ENCODE results near the gene NME4.

Gene NME4

GRCh38 chr16:364595-365491 is 32.2 kb upstream of the NME4 start:
- H3K4me3 ChIP-seq (ENCODE audit: low read depth in 1 of 2, low read length in 2 of 2), result no peak overlapping the region
- H3K27me3 ChIP-seq (ENCODE audit: control insufficient read depth in 1 of 2, insufficient read depth in 2 of 2, low read length in 2 of 2), result peaks cover 0 to 17% of the 10 kb centered on the region in 2 donors
- H3K27ac ChIP-seq (ENCODE audit: low read depth, low read length), result no peak overlapping the region
- peaks cover 25% of the 10 kb centered on the region for H3K36me3 ChIP-seq (ENCODE audit: insufficient read depth, low read length)
- H3K4me1 ChIP-seq (ENCODE audit: insufficient read depth, low read length), result peaks cover 8% of the 10 kb centered on the region
- H3K9ac ChIP-seq (ENCODE audit: low read length), result no peak overlapping the region
- H3K9me3 ChIP-seq (ENCODE audit: low read length), result no peaks in the 10 kb centered on the region

GRCh38 chr16:366476-366875 is 30.5 kb upstream of the NME4 start:
- Histone ChIP-seq H3K27ac (ENCODE audit: low read depth, low read length) (no peak overlapping the region), H3K9me3 (ENCODE audit: low read length) (no peaks in the 10 kb centered on the region), H3K4me1 (ENCODE audit: insufficient read depth, low read length) (peaks cover 15% of the 10 kb centered on the region), H3K4me3 (ENCODE audit: low read depth in 1 of 2, low read length in 2 of 2) (no peak overlapping the region), H3K9ac (ENCODE audit: low read length) (no peak overlapping the region), H3K36me3 (ENCODE audit: insufficient read depth, low read length) (peaks cover 25% of the 10 kb centered on the region), H3K27me3 (ENCODE audit: control insufficient read depth in 1 of 2, insufficient read depth in 2 of 2, low read length in 2 of 2) (peaks cover 0 to 17% of the 10 kb centered on the region in 2 donors)

- H3K4me1 ChIP-seq (ENCODE audit: insufficient read depth, low read length), result peaks cover 15% of the 10 kb centered on the region
- H3K9me3 ChIP-seq (ENCODE audit: low read length), result no peaks in the 10 kb centered on the region
- peaks cover 35% of the 10 kb centered on the region for H3K36me3 ChIP-seq (ENCODE audit: insufficient read depth, low read length)
- no peak overlapping the region for H3K9ac ChIP-seq (ENCODE audit: low read length)
- H3K27me3 ChIP-seq (ENCODE audit: control insufficient read depth in 1 of 2, insufficient read depth in 2 of 2, low read length in 2 of 2), result peaks cover 0 to 17% of the 10 kb centered on the region in 2 donors
- no peak overlapping the region for H3K27ac ChIP-seq (ENCODE audit: low read depth, low read length)
- no peak overlapping the region for H3K4me3 ChIP-seq (ENCODE audit: low read depth in 1 of 2, low read length in 2 of 2)
Measured at GRCh38 chr16:367333-367903, 29.6 kb upstream of the NME4 start.

- Histone ChIP-seq H3K4me1 (ENCODE audit: insufficient read depth, low read length) (peaks cover 15% of the 10 kb centered on the region), H3K9me3 (ENCODE audit: low read length) (no peaks in the 10 kb centered on the region), H3K36me3 (ENCODE audit: insufficient read depth, low read length) (peaks cover 35% of the 10 kb centered on the region), H3K27me3 (ENCODE audit: control insufficient read depth in 1 of 2, insufficient read depth in 2 of 2, low read length in 2 of 2) (peaks cover 0 to 10% of the 10 kb centered on the region in 2 donors), H3K4me3 (ENCODE audit: low read depth in 1 of 2, low read length in 2 of 2) (no peak overlapping the region), H3K27ac (ENCODE audit: low read depth, low read length) (no peak overlapping the region), H3K9ac (ENCODE audit: low read length) (no peak overlapping the region)
Measured at GRCh38 chr16:368388-369158, 28.4 kb upstream of the NME4 start.

- no peaks in the 10 kb centered on the region for H3K9me3 ChIP-seq (ENCODE audit: low read length)
- peaks cover 36% of the 10 kb centered on the region for H3K36me3 ChIP-seq (ENCODE audit: insufficient read depth, low read length)
- H3K4me1 ChIP-seq (ENCODE audit: insufficient read depth, low read length), result peaks cover 15% of the 10 kb centered on the region
- H3K4me3 ChIP-seq (ENCODE audit: low read depth in 1 of 2, low read length in 2 of 2), result peak overlapping the region in 1 of 2 donors; percentile 52
- H3K27me3 ChIP-seq (ENCODE audit: control insufficient read depth in 1 of 2, insufficient read depth in 2 of 2, low read length in 2 of 2), result peaks cover 0 to 5% of the 10 kb centered on the region in 2 donors
- no peak overlapping the region for H3K27ac ChIP-seq (ENCODE audit: low read depth, low read length)
- no peak overlapping the region for H3K9ac ChIP-seq (ENCODE audit: low read length)
Measured at GRCh38 chr16:369275-369865, 27.6 kb upstream of the NME4 start.

- Histone ChIP-seq H3K36me3 (ENCODE audit: insufficient read depth, low read length) (peaks cover 41% of the 10 kb centered on the region), H3K9me3 (ENCODE audit: low read length) (no peaks in the 10 kb centered on the region), H3K27me3 (ENCODE audit: control insufficient read depth in 1 of 2, insufficient read depth in 2 of 2, low read length in 2 of 2) (no peaks in the 10 kb centered on the region), H3K4me3 (ENCODE audit: low read depth in 1 of 2, low read length in 2 of 2) (peak overlapping the region in 1 of 2 donors; percentile 52), H3K4me1 (ENCODE audit: insufficient read depth, low read length) (peaks cover 15% of the 10 kb centered on the region), H3K9ac (ENCODE audit: low read length) (no peak overlapping the region), H3K27ac (ENCODE audit: low read depth, low read length) (no peak overlapping the region)
Measured at GRCh38 chr16:369866-370436, 27.0 kb upstream of the NME4 start.

GRCh38 chr16:370443-370842 is 26.6 kb upstream of the NME4 start, which contains the start of gene MRPL28:
MRPL28 (minus strand) TSS chr16:370538; CDS start chr16:370218, 320 bp downstream.
- no peaks in the 10 kb centered on the region for H3K27me3 ChIP-seq (ENCODE audit: control insufficient read depth in 1 of 2, insufficient read depth in 2 of 2, low read length in 2 of 2)
- H3K9ac ChIP-seq (ENCODE audit: low read length), result no peak within 1 kb of the TSS
- peak within 1 kb of the TSS in 1 of 2 donors; percentile 52 for H3K4me3 ChIP-seq (ENCODE audit: low read depth in 1 of 2, low read length in 2 of 2)
- H3K36me3 ChIP-seq (ENCODE audit: insufficient read depth, low read length), result peaks cover 42% of the 10 kb centered on the region
- H3K9me3 ChIP-seq (ENCODE audit: low read length), result no peaks in the 10 kb centered on the region
- H3K27ac ChIP-seq (ENCODE audit: low read depth, low read length), result peak within 1 kb of the TSS; percentile 50
- peaks cover 15% of the 10 kb centered on the region for H3K4me1 ChIP-seq (ENCODE audit: insufficient read depth, low read length)

GRCh38 chr16:370979-371514 is 26.0 kb upstream of the NME4 start:
- peak overlapping the region in 1 of 2 donors; percentile 35 for H3K4me3 ChIP-seq (ENCODE audit: low read depth in 1 of 2, low read length in 2 of 2)
- no peaks in the 10 kb centered on the region for H3K9me3 ChIP-seq (ENCODE audit: low read length)
- H3K4me1 ChIP-seq (ENCODE audit: insufficient read depth, low read length), result peaks cover 15% of the 10 kb centered on the region
- H3K27me3 ChIP-seq (ENCODE audit: control insufficient read depth in 1 of 2, insufficient read depth in 2 of 2, low read length in 2 of 2), result no peaks in the 10 kb centered on the region
- peak overlapping the region; percentile 50 for H3K27ac ChIP-seq (ENCODE audit: low read depth, low read length)
- H3K9ac ChIP-seq (ENCODE audit: low read length), result no peak overlapping the region
- peaks cover 44% of the 10 kb centered on the region for H3K36me3 ChIP-seq (ENCODE audit: insufficient read depth, low read length)

- Histone ChIP-seq H3K27ac (ENCODE audit: low read depth, low read length) (no peak overlapping the region), H3K4me1 (ENCODE audit: insufficient read depth, low read length) (peaks cover 15% of the 10 kb centered on the region), H3K9ac (ENCODE audit: low read length) (no peak overlapping the region), H3K27me3 (ENCODE audit: control insufficient read depth in 1 of 2, insufficient read depth in 2 of 2, low read length in 2 of 2) (no peaks in the 10 kb centered on the region), H3K4me3 (ENCODE audit: low read depth in 1 of 2, low read length in 2 of 2) (no peak overlapping the region), H3K9me3 (ENCODE audit: low read length) (no peaks in the 10 kb centered on the region), H3K36me3 (ENCODE audit: insufficient read depth, low read length) (peaks cover 46% of the 10 kb centered on the region)
Measured at GRCh38 chr16:371515-372301, 25.3 kb upstream of the NME4 start.

- H3K9ac ChIP-seq (ENCODE audit: low read length), result no peak overlapping the region
- H3K4me1 ChIP-seq (ENCODE audit: insufficient read depth, low read length), result peaks cover 15% of the 10 kb centered on the region
- no peak overlapping the region for H3K4me3 ChIP-seq (ENCODE audit: low read depth in 1 of 2, low read length in 2 of 2)
- H3K27ac ChIP-seq (ENCODE audit: low read depth, low read length), result no peak overlapping the region
- no peaks in the 10 kb centered on the region for H3K9me3 ChIP-seq (ENCODE audit: low read length)
- H3K27me3 ChIP-seq (ENCODE audit: control insufficient read depth in 1 of 2, insufficient read depth in 2 of 2, low read length in 2 of 2), result no peaks in the 10 kb centered on the region
- peaks cover 42% of the 10 kb centered on the region for H3K36me3 ChIP-seq (ENCODE audit: insufficient read depth, low read length)
Measured at GRCh38 chr16:372302-372983, 24.6 kb upstream of the NME4 start.
